TTC549 (cell line): Measurements from ENCODE around the gene COL18A1.

Experiments
- FAIRE-seq: peaks from 2 replicates; lab custom pipeline; 2012; peaks lifted over from hg19 to GRCh38; lab: Jason Lieb, UNC

The COL18A1 gene

DNA sequence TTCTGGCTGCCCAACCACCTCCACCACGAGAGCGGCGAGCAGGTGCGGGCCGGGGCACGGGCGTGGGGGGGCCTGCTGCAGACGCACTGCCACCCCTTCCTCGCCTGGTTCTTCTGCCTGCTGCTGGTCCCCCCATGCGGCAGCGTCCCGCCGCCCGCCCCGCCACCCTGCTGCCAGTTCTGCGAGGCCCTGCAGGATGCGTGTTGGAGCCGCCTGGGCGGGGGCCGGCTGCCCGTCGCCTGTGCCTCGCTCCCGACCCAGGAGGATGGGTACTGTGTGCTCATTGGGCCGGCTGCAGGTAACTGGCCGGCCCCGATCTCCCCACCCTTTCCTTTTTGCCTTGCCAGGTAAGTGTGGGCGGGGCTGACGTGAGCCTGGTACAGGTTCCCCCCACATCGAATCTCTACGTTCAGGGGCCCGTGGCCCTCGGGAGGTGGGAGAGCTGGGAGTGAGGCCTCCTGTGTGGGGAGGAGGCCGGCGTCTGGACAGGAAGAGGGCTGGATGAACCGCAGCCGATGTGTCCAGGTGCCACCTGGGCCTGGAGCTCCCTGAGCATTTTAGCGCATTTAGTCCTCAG, 51.7 kb downstream of the COL18A1 start:
- FAIRE-seq = no peak

DNA sequence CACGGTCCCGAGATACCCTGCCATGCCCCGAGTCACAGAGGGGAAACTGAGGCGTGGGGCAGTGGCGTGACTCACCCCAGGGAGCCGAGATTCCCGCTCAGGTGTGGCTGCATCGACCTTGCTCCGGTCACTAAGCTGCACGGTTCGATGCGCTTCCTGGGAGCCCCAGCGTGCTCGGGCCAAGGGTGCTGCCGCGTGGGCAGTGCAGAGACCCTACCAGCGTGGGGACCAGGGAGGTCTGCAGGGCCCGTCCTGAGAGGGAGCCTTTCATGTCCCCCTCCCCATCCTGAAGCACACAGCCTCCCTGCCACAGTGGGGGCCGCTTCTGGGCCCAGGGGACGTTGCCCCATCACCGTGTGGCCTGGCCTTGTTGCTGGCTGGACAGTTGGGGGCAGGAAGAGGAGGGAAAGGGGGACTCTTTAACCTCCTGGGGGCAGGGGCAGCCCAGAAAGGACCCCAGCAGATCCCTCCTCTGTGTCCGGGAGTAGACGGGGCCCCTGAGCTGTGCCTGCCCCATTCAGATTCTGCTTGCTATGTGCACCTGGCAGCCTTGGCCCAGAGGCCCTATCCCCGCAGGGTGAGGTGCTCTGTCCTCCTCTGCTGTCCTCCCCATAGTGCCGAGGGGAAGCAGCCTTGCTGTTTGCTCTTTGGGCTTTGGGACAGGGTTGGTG, 52.3 kb downstream of the COL18A1 start:
- no peak for FAIRE-seq

GRCh38 chr21:45457832-45458172, 52.8 kb downstream of the COL18A1 start:
- no peak for FAIRE-seq

DNA sequence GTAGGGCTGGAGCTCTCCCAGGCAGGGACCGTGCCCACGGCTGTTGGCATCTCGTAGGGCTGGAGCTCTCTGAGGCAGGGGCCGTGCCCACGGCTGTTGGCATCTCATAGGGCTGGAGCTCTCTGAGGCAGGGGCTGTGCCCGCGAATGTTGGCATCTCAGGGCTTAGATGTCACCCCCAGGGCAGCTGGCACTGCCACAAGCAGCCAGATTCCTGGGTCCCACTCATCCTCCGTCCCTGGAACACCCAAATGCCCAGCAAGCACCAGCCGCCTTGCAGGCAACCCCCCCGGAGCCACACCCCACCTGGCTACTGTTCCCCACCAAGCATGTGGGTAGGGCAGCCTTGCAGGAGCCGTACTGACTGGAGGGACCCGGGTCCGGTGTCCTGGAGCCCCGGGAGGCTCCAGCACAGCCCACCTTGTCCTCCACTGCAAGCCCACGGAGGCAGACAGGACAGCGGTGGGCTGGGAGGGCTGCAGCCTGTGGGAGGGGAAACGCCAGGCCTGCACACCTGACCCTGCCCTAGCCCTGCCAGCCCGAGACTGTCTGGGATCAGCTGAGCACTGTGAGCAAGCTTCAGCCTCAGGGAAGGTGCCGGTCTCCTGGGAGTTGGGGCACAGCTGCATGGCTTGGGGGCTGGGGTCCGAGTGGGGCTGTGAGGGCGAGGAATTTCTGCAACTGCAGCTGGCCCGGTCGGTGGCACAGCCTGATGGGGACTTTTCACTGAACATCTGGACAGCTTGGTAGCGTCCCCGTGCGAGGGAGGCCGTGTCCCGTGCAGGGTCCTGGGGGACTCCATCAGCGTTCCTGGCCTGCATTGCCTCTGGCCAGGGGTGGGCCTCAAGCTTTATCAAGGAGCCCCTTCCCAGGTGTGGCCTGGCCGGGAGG, 53.6 kb downstream of the COL18A1 start:
- no peak for FAIRE-seq

DNA sequence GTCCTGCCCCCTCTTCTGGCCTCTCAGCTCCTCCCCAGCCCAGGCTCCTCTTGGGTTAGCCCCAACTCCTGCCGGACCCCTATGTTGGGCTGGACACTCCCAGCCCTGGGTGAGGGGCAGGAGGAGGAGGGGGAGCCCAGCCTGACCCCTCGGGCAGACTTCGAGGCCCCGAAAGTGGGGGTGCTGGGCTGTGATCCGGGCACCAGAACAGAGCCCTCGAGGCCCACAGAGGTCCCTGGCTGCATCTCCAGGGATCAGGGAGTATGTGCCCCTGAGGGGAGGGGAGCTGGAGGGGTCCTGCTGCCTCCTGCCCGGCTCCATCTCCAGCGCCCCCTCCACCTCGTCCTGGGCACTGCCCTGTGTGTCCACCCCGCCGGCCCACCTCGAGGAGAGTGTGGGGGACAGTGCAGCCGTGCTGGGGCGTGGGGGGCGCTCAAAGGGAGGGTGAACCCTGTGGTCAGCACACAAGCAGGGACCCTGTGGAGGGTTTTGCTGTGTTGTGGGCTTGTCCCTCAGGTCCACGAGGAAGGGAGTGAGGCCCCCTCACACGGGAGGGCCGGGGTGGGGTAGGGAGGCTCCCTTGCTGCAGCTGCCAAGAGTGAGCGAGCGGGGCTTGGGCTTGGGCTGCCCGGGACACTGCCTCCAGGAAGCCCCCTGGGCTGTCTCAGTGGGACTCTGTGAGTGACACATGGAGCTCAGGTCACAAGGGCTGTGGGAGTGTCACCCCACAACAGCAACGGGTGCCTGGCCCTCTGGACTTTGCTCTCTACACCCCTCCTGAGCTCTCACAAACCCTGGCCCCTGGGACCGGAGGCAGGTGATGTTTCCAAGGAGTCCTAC, 54.4 kb downstream of the COL18A1 start:
- FAIRE-seq = no peak

DNA sequence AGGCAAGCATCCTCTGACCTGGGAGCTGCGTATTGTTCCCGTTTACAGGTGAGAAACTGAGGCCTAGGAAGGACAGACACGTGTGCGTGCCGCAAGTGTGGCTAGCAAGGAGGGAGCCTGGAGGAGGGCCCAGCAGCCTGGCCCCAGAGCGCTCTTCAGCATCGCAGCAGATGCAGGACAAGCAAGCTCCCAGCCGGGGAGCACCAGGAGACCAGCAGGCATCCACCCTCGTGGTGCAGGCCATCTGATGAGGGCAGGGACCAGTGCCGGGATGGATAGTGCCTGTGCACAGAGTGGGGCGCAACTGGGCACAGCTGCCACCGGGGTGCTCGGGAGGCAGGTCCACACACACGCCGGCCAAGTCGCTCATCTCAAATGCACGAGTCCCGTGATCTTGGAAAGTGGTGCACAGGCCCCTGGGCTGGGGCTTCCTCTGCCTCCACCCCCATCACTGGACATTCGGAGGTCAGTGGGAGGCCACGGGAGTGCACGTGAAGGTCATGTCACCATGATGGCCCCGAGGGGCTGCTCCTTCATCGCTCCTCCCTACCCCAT, 55.1 kb downstream of the COL18A1 start:
- no peak for FAIRE-seq

DNA sequence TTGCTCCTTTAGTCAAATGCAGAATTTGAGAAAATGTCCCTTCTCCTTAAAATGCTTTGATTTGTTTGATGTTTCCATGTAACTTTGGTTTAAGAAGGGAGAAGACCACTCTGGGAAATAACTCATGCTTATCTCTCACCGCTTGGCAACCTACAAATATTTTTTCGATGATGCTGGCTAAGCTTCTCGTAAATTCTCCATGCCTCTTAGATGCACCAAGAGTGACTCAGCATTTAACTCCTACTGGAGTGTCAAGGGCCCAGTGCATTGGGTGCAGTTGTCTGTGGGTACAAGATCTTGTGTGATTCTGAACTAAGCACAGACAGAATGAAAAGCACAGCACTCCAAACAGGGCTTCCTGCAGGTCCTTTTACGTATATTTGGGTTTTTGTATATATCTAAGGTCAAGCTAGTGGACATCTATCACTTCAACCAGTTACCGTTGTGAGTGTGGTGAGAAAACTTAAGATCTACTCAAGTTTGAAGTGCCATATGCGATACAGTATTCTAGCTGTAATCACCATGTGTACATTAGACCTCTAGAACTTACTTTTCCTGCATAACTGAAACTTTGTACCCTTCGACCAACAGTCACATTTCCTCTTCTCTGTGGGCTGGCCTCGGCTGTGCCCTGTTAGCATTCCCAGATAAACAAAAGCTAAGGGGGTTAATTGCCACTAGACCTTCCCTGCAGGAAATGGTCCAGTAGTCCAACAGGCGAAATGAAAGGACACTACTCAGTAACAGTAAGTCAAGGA, 55.8 kb downstream of the COL18A1 start:
- FAIRE-seq = no peak

DNA sequence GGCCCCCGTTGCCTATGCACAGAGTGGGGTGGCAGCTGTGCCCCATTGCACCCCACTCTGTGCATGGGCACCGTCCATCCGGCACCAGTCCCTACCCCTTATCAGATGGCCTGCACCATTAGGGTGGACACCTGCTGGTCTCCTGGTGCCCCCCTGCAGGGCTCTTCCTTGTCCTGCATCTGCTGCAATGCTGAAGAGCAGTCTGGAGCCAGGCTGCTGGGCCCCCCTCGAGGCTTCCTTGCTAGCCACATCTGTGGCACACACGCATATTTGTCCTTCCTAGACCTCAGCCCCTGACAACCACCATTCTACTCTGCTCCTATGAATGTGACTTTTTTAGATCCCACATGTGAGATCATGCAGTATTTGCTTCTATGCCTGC, 56.4 kb downstream of the COL18A1 start:
- FAIRE-seq = no peak

DNA sequence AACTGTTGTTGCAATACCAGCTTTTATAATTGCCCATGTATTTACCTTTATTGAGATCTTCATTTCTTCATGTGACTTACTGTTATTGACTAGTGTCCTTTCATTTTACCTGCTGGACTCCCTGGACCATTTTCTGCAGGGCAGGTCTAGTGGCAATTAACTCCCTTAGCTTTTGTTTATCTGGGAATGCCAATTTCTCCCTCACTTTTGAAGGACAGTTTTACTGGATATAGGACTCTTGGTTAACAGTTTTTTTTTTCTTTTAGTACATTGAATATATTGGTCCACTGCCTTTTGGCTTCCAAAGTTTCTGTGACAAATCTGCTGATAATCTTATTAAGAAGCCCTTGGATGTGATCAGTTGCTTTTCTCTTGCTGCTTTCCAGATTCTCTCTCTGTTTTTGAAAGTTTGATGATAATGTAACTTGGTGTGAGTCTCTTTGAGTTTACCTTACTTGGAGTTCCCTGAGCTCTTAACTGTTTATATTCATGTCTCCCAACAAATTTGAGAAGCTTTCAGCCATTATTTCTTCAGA, 56.9 kb downstream of the COL18A1 start:
- no peak for FAIRE-seq

GRCh38 chr21:45463871-45464270, 58.9 kb downstream of the COL18A1 start:
- no peak for FAIRE-seq

GRCh38 chr21:45464309-45464708, 59.3 kb downstream of the COL18A1 start:
- no peak for FAIRE-seq

DNA sequence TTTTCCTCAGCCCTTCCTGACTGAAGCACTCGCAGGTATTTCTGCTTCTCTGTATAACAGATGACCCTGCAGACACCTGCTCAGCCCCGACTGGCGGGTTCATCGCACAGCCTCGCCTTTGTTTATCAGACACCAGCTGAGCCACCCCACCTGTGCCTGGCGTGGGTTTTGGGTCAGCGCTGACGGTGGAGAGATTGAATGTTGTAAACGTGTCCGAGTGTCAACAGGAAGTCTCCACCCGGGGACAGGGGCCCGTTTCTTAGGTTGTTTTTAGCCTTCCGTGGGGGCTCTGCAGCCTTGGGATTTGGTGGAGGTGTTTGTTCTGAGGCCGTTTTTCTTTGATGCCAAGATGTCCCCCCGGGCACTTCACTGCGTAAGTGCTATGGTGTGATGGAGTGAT, 60.1 kb downstream of the COL18A1 start:
- FAIRE-seq = no peak

GRCh38 chr21:45465611-45466329, 60.8 kb downstream of the COL18A1 start:
- no peak for FAIRE-seq

- no peak for FAIRE-seq
Observed at GRCh38 chr21:45466330-45467220, 61.6 kb downstream of the COL18A1 start.

GRCh38 chr21:45467221-45467779, 62.3 kb downstream of the COL18A1 start:
- no peak for FAIRE-seq

DNA sequence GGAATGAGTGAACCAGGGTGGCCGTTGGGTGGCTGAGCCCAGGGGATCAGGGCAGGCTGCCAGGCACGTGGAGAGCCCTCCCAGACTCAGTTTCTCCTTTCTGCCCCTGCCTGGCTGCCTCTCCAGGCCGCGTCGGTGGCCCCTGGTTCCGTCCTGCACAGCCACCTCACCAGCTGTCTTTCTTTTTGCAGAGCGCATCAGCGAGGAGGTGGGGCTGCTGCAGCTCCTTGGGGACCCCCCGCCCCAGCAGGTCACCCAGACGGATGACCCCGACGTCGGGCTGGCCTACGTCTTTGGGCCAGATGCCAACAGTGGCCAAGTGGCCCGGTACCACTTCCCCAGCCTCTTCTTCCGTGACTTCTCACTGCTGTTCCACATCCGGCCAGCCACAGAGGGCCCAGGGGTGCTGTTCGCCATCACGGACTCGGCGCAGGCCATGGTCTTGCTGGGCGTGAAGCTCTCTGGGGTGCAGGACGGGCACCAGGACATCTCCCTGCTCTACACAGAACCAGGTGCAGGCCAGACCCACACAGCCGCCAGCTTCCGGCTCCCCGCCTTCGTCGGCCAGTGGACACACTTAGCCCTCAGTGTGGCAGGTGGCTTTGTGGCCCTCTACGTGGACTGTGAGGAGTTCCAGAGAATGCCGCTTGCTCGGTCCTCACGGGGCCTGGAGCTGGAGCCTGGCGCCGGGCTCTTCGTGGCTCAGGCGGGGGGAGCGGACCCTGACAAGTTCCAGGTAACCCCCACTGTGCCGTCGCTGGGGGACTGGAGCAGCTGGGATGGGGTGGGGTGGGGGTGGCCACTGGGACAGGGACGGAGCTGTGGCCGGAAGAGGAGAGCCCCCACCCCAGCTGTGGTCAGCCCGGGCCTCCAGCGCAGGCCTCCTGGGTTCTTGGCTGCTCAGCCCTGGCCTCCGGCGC, 63.3 kb downstream of the COL18A1 start:
- no peak for FAIRE-seq

GRCh38 chr21:45468971-45469272, 64.0 kb downstream of the COL18A1 start:
- no peak for FAIRE-seq
